GM19240 (cell line): ENCODE measurements around the gene PDS5B.
"Not testable (repeated sequence)": the region's sequence is repeated elsewhere in the genome, so short reads cannot be mapped to it uniquely, and the experiment has no call there.

Source experiments
- DNase-seq: peaks from one replicate; pipeline ENCODE4 v3.0.0; 2011; ENCODE audit warnings: low spot score; ENCODE audit not compliant: insufficient read length

PDS5B gene

DNA sequence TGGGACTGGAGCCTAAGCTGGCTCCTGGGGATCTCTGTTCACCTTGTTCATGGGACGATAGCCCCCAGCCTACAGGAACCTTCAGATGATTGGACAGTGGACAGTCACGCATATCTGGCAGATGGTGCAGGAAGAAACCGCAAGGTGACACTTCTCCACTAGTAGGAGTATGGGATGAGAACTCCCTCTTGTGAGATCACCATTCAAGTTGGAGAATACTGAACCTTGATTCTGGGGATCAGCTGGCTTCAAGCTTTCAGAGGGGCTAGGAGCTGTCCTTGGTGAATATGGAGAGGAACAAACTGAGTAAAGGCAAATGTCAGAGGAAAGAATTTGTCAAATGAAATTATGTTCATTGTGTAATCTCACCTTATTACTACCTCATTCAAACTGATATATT, 204.5 kb downstream of the PDS5B start:
- no peak for DNase-seq

DNA sequence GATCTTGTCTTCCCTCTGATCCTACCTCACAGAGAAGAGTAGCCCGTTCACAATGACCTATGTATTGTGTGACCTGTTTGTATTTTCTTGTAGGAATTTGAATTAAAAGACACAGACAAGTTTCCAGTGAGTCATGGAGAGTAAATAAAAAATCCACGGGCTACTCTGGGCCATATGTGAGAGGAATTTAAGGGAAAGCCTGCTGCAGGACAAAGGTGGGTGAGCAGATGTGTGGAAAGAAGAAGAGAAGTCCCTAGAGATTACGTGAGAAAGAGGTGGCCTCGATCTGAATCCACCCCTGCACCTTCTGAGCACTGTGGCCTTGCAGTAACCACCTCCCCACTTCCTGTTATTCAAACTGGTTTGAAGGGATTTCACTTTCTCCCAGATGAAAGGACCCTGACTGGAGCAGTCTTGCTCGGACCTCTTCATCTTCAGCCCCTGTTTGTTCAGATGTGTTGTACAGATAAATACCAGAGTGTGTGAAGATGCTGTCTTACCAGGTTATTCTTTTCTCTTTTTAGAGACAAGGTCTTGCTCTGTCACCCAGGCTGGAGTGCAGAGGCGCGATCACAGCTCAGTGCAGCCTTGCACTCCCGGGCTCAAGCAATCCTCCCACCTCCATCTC, 205.4 kb downstream of the PDS5B start:
- peak; percentile 27 for DNase-seq

DNA sequence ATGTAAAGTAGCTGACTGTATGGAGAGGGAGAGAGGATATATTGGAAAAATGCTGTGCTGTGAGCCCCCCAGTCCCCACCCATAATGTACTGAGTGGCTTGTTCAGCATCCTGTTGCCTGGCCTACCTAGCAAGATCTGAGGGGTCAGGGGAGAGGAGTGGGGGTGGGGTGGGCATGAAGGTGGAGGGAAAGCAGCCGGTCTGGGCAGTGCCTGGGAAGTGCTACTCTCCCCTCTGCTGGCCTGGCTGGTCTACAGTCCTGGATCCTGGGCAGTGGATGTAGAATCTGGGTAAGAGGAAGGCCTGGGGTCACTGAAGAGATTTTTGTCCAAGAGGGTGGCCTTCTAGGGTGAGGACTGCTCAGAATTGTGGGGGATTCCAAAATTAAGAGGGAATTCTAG, 210.5 kb downstream of the PDS5B start:
- DNase-seq = no peak

DNA sequence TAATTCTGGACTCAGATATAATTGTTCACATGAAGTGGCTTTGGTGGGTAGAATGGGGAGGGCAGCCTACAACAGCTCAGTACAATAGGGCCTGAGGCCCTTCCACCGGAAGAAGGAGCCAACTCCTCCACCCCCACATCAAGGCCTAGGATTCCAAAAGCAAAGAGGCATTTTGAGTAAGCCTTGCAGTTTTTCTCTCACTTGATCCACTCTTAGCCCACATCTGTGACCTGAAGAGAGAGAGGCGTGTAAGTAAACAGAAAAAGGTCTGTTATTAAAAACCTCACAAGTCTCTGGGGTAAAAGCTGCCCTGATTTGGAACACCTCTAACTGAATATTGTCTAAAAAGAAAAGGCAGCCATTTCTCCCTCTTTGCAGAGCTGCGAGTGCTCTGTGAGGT, 215.9 kb downstream of the PDS5B start:
- DNase-seq = no peak

DNA sequence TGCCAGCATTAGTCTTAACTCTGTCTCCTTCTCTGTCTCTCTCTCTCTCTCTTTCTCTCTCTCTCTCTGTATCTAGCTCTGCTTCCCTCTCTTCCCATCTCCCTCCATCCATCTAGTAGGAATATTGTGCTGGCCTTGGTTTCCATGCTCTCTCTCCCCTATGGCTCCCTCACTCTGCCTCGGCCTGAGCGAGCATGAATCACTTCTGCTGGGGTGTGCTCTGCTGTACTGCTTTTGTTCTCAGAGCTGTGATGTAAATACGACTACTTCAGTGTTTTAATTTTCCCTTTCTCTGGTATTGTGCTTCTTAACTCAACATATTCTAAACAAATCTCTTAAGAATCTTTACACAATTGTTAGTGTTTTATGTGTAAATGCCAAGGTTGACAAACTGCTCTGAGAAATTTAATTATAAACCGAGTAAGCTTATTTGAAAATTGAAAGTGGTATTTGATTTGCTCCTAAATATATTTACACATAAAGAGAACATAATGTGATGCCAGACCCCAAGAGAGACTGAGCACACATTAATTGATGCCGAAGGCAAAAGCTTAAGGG, 218.5 kb downstream of the PDS5B start:
- DNase-seq = no peak

DNA sequence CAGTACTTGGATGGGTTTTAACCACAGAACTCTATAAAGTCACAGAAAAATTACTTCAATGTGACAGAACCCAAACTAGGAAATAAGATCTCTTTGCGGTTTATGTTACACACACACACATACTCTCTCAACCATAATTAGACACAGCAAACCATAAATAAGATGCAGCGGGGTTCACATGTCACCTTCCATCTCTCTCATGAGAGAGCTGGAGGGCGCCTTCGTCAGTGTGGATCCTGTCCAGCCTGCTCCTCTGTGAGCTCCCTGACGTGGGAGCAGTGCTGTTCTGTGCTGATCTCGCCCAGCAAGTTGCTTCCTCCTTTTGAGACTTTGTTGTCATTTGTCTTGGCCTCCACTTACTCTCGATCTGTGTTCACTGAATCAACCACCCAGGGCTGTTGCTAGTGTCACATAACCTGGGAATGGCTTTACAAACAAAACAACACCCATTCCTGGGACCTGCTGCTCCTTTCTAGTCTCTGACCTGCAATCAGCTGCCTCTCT, 225.1 kb downstream of the PDS5B start:
- DNase-seq = peak; percentile 4

DNA sequence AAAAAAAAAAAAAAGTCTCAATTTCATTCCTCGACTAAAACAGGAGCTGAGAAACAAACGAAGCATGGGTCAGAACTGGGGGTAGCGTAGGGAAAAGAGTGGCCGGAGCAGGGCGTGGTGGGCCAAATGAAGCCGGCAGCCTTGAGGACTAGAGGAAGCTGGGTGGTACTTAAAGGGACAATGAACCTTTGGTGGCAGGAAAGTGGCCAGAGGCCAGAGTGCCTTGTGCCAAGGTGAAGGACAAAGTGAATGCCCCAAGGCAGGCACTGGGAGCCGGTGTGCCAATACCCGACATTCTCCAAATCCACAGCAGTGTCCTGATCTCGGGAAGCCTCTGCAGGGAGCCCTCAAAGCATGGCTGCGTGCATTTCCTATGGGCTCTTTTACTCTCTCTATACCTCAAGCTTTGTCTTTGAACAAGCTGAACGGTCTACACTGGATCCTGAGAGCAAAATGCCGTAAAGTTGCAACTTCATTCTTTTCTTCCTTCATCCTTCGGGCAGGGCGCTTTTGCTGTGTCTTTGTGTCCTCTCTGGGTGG, 235.0 kb downstream of the PDS5B start:
- DNase-seq = no peak

DNA sequence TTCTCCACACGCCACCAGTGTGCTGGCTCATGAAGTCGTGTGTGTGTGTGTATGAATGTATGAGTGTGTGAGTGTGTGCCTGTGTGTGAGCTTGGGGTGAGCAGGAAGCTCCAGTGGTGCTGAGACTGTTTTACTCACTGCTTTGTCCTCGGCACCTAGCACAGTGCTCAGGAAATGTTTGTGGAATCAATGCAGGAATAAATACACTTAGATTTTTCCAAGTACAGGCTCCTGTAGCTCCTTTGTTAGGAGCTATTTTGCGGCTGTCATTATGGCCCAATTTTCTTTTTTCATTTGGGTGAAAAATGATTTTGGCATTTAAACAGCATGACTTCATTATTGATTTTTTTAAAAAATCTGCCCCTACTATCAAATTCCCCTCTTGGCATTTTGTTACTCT, 236.5 kb downstream of the PDS5B start:
- DNase-seq = no peak

DNA sequence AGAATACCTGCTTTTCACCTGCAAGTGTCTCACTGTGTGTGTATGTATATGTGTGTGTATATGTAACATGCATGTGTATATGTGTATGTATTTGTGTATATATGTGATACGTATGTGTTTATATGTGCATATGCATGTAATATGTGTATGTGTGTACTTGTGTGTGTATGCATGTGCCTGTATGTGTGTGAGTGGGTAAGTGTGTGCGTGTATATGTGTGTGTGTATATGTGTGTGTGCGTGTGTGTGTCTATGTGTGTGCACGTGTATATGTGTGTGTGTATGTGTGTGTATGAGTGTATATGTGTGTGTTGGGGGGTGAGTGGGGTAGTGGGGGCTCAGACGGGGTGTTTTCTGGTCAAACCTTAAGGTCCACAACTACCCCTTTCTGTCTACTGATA, 237.3 kb downstream of the PDS5B start:
- DNase-seq = no peak

DNA sequence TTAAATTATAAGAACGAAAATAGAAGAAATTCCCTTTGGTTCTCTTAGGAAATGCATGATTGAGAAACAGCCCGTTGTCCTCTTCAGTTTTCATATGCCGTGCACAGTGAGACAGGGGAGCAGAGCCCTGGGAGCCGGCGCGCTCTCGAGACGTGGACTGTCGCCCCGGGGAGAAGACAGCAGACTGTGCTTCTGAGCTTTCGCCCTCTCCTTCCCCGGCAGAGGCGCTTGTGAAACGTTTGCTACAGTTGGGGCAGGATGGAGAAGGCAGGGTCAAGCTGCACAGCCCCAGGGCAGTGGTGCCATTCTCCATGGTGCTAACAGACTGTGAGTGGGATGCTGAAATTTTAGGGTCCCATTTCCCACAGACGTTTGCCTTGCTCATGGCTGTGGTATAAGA, 237.8 kb downstream of the PDS5B start:
- no peak for DNase-seq

DNA sequence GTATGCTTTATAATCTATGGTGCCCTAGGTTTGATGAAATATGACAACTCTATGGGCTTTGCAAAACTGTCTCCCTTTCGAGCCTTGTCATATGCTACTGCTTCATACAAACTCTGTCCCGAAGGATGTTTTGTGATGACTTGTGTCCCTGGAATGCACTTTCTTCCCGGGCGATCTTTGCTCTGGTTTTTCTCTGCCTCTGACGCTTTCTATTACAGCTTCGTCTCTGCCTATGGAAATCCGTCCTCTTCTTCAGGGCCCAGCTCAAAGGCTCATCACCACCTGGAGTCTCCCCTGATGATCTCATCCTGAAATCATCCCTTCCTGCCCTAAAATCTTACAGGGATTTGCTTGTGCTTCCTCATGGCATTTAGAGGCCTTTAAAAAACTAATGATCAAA, 238.4 kb downstream of the PDS5B start:
- DNase-seq = no peak

DNA sequence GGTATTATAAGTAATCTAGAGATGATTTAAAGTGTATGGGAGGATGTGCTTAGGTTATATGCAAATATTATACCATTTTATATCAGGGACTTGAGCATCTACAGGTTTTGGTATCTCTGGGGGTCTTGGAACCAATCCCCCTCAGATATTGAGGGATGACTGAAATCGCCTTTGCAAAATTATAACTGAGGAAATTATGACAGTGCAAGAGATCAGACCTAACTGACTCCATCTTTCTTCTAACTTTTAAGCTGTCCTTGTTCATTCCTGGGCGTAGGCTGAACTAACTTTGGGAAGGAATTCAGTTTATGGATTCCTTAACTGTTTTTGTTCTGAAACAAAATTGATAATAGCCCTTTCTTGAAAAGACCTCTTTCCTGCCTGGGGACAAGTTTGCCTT, 239.2 kb downstream of the PDS5B start:
- no peak for DNase-seq

DNA sequence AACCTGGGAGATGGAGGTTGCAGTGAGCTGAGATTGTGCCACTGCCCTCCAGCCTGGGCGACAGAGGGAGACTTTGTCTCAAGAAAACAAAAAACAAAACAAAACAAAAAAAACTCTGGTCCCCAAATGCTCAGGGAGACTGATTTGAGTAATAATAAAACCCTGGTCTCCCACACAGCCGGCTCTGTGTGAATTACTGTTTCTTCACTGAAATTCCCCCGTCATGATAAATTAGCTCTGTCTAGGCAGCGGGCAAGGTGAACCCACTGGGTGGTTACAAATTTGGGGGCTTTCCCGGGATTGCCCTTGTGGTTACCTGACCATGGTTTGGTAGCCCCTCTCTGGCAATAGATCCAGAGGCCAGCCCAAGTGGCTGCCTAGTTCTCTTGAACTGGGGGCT, 240.1 kb downstream of the PDS5B start:
- not testable (repeated sequence) for DNase-seq
